ENCODE results near the gene HBM. TPM values are rescaled to one million over a fixed set of nuclear protein-coding genes. Genes with fewer than 3 reads are reported as not detected.

Gene HBM
- total RNA-seq, 1 experiment from 2014 or later = not detected

DNA sequence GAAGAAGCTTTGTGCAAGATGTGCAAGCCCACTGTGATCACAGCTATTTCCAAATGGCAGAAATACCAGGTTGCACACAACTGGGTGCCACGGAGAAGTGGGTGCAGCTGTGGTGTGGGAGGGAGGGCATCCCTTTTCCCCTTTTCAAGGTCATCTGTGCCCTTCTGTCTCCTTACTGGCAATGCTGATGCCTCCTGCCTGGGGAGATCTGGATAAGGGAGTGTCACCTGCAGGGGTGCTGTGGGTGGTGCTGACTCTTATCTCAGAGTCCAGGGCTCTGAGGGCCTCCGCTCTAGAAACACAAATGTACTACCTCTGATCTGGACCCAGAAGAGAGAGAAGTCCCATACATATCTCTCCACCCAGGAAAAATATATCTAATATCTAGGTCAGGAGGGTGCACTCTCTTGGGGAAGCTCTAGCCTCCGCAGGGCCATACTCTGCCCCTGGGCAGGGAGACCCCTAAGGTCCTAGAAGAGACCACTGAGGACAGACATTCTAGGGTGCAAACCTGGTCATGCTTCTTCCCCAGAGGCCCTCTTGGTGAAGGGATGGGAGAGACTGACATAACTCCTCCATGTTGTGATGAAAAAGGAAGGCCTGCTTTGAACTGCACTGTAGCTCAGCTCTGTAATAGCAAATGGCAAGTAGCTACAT is 45.8 kb upstream of the HBM start:
- H2AFZ ChIP-seq (ENCODE audit: low read length) = no peak overlapping the region
- no peak overlapping the region for H4K8ac ChIP-seq (replicated peaks; ENCODE audit: insufficient read length, low read depth, low read length)
- no peak overlapping the region for H3K9ac ChIP-seq (ENCODE audit: extremely low read depth, insufficient read length, low read length)
- no peaks in the 10 kb centered on the region for H4K20me1 ChIP-seq (ENCODE audit: control insufficient read depth, insufficient read depth, insufficient read length)
- no peak overlapping the region for H3K4me2 ChIP-seq (ENCODE audit: insufficient read depth, insufficient read length, low read length)
- H2BK120ac ChIP-seq (ENCODE audit: low read depth, low read length, poor library complexity, severe bottlenecking) = no peak overlapping the region
- H3K4me3 Mint-ChIP-seq = no peak overlapping the region
- no peak overlapping the region for H2BK20ac ChIP-seq (ENCODE audit: low read depth, low read length, poor library complexity, severe bottlenecking)
- H3K27ac Mint-ChIP-seq = no peak overlapping the region
- H2BK5ac ChIP-seq (ENCODE audit: insufficient read length, low read length) = no peak overlapping the region
- H3K79me2 ChIP-seq (ENCODE audit: insufficient read depth, low read length) = no peaks in the 10 kb centered on the region
- TF ChIP-seq, protein P1, sequence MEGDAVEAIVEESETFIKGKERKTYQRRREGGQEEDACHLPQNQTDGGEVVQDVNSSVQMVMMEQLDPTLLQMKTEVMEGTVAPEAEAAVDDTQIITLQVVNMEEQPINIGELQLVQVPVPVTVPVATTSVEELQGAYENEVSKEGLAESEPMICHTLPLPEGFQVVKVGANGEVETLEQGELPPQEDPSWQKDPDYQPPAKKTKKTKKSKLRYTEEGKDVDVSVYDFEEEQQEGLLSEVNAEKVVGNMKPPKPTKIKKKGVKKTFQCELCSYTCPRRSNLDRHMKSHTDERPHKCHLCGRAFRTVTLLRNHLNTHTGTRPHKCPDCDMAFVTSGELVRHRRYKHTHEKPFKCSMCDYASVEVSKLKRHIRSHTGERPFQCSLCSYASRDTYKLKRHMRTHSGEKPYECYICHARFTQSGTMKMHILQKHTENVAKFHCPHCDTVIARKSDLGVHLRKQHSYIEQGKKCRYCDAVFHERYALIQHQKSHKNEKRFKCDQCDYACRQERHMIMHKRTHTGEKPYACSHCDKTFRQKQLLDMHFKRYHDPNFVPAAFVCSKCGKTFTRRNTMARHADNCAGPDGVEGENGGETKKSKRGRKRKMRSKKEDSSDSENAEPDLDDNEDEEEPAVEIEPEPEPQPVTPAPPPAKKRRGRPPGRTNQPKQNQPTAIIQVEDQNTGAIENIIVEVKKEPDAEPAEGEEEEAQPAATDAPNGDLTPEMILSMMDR (conservative IDR thresholded peaks at IDR 0.05) = no peak
- H4K91ac ChIP-seq (ENCODE audit: insufficient read length, low read depth, low read length) = no peak overlapping the region
- no peaks in the 10 kb centered on the region for H3K9me3 ChIP-seq (ENCODE audit: control insufficient read depth, low read depth, low read length)
- no peak overlapping the region for H3K4ac ChIP-seq (ENCODE audit: low read depth, low read length)
- no peak overlapping the region for H2BK15ac ChIP-seq (ENCODE audit: low read depth, low read length)
- no peak overlapping the region for H2AK5ac ChIP-seq (ENCODE audit: insufficient read length, low read length)
- no peaks in the 10 kb centered on the region for H3K79me1 ChIP-seq (ENCODE audit: insufficient read depth, low read depth, low read length, poor library complexity, severe bottlenecking)
- H3K4me1 ChIP-seq (ENCODE audit: insufficient read depth, low read length) = no peaks in the 10 kb centered on the region
- no CpG with 5 or more reads among the region's 3 CpGs for WGBS (ENCODE audit: extremely low coverage, insufficient read length, low lambda C conversion rate)
- no peak overlapping the region for H3K14ac ChIP-seq (ENCODE audit: insufficient read depth, low read length)
- no peaks in the 10 kb centered on the region for H3K9me3 Mint-ChIP-seq
- no peaks in the 10 kb centered on the region for H3K27me3 Mint-ChIP-seq (ENCODE audit: low read depth)
- H3K27me3 ChIP-seq (ENCODE audit: insufficient read depth, low read length) = no peaks in the 10 kb centered on the region
- no peak overlapping the region for H3K27ac ChIP-seq (ENCODE audit: insufficient read length, low read depth, low read length)
- peaks cover 0 to 15% (median 15%) of the 10 kb centered on the region in 3 experiments; a peak in 5 of 7 replicates for H3K36me3 Mint-ChIP-seq (ENCODE audit: insufficient read depth in 1 of 3, low read depth in 3 of 3)
- no peak for DNase-seq
- H2BK12ac ChIP-seq (ENCODE audit: insufficient read length, low read depth, low read length) = no peak overlapping the region
- H3K23ac ChIP-seq (ENCODE audit: insufficient read length, low read depth, low read length) = no peak overlapping the region
- H4K5ac ChIP-seq (ENCODE audit: insufficient read length, low read depth, low read length) = no peak overlapping the region
- no peak overlapping the region for H3T11ph ChIP-seq (ENCODE audit: low read length)
- no peaks in the 10 kb centered on the region for H3K23me2 ChIP-seq (ENCODE audit: insufficient read length, low read depth, low read length, poor library complexity, severe bottlenecking)
- H3K4me1 Mint-ChIP-seq = no peaks in the 10 kb centered on the region
- H3K56ac ChIP-seq (ENCODE audit: insufficient read length, low read depth, low read length) = no peak overlapping the region
- H3K18ac ChIP-seq (ENCODE audit: insufficient read length, low read depth, low read length) = no peak overlapping the region
